Activated CD4-positive, alpha-beta T cell treated with anti-CD3 and anti-CD28 coated beads, Interleukin-10, Interleukin-2, amounts not matched to agents 100 ng/mL and 50 ng/mL, durations not matched to agents 16 hours and 8 hours (primary cell): Measurements from ENCODE around the gene HOXD10.

Experiments
- DNase-seq: peaks from one replicate; pipeline ENCODE4 v3.0.0-alpha.2; 2020

HOXD10 gene

GRCh38 chr2:176115883-176116813 lies at the start of gene HOXD10:
Gene HOXD10, plus strand, starts transcription at chr2:176116778. Its CDS starts 56 bp downstream, at chr2:176116834.
- DNase-seq, result no peak

GRCh38 chr2:176067589-176068418 lies 48.8 kb upstream of the HOXD10 start:
- no peak for DNase-seq

DNA sequence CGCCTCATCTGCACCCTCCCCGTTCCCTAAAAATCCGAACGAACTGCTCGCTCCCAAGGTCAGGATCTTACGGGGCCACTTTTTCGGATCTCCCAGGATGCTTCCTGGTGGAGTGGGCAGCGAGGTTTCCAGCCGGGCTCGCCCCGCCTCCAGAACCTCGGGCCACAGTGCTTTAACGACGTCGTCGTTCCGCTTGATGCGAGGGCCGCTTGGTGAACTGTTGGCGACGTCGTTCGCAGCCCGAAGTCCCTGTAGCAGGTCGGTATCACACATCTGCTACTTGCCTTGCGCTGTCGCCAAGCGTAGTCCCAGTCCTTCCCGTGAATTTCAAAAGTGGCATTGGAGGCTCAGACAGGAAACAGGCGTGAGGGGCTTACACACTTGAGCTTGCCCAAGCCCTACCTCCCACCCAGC lies 48.2 kb upstream of the HOXD10 start:
- no peak for DNase-seq

DNA sequence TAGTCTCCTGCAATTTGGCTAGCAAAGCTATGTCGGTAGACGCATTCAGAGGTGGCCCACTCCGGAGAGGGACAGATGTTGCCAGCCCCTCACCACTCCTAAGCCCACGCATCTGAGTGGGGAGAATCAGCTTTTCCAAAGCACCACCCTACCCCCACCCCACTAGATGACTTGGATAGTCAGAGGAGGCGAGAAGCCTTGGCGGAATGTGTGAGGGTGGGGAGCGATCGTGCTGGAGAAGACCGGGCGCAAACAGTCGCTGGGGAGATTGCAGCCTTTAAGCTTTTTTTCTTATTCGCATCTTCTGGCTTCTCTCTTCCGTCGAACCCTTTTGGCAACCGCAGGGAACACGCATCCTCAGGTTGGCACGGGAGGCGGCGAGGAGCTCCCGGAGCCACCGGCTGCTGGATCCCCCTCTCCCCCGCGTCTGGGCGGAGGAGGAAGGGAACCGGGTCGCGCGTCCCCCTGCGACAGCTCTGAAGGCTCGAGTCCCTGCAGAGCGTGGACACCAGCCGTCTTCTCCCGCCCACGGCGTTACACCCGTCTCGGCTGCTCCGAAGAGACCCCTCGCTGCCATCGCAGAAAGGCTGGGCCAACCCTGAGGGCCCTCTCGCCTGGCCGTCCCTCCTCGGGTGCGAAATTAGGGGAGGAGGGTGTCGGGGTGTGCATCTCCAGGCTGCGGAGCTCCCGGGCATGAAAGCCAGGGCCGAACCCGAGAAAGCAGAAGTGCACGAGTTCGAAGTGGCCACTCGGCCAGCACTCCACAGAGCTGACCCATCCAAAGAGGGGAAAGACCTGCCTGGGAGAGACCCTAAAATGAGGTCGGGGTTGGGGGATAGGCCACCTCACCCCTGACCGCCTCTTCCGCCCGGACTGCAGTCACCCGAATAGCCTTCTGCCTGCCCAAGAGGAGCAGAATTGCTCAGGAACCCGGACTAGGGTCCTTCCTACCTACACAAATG lies 45.0 kb upstream of the HOXD10 start:
- no peak for DNase-seq

- no peak for DNase-seq
Observed at GRCh38 chr2:176072292-176072669, 44.3 kb upstream of the HOXD10 start.

- DNase-seq, result no peak
Observed at GRCh38 chr2:176072951-176073904, 43.4 kb upstream of the HOXD10 start.

DNA sequence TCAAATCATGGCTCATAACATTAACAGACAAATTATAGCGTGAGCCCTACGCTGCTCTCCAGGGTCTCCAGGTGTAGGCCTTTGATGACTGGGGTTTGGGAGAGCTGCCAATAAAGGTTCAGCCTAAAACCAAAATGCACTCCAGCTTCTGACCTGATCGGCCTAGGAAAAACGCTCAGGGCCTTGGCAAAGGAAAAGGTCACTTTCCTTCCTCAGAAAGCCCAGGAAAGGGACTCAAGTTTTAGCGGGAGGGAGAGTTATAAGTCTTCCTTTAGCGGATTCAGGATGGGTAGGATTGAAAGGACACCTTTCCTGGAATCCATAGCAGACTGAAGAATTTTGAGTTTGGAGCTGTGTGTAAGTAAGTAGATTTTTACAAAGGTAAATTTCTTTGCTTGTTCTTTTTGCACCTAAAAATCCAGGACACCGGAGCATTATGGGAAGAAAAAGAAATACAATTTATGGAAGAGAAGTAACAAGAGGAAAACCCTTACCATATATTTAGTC lies 41.6 kb upstream of the HOXD10 start:
- DNase-seq, result no peak

DNA sequence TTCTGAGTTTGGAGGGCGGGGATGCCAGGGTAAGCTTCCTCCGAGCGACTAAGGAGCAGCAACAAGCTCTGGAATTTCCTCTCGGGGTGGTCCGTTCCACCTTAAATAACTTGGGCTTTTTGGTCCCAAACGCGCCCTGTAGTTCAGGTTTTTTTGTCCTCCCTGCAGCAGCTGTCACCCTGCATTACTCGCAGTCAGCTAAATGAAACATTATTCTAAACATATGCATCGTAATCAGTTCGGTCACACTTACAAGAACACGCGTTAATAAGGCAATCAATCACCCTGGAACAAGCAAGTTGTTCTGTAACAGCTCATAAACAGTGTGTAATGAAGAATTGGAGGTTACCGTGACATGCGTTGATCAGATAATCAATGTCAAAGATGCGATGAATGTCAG lies 41.1 kb upstream of the HOXD10 start:
- no peak for DNase-seq

DNA sequence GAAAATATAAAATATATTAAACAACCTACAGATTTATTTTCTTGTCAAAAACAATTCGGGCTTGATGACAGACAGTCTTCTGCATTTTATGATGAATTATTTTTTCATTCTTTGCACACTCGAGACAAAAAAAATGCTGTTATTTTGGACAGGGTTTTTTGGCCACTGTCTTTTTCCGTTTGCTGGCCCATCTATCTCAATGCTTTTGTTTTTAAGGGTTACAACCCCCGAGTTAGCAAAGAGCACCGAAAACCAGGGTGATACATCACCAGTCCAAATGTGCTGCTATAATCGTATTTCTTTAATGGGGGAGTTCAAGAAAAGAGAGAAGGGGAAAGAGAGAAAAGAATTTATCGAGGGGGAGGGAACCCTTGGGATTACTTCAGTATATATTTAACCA lies 40.5 kb upstream of the HOXD10 start:
- no peak for DNase-seq

- DNase-seq, result no peak
Observed at GRCh38 chr2:176076796-176077195, 39.8 kb upstream of the HOXD10 start.

GRCh38 chr2:176078541-176079284 lies 37.9 kb upstream of the HOXD10 start:
- no peak for DNase-seq

- DNase-seq, result no peak
Observed at GRCh38 chr2:176079285-176079830, 37.2 kb upstream of the HOXD10 start.

DNA sequence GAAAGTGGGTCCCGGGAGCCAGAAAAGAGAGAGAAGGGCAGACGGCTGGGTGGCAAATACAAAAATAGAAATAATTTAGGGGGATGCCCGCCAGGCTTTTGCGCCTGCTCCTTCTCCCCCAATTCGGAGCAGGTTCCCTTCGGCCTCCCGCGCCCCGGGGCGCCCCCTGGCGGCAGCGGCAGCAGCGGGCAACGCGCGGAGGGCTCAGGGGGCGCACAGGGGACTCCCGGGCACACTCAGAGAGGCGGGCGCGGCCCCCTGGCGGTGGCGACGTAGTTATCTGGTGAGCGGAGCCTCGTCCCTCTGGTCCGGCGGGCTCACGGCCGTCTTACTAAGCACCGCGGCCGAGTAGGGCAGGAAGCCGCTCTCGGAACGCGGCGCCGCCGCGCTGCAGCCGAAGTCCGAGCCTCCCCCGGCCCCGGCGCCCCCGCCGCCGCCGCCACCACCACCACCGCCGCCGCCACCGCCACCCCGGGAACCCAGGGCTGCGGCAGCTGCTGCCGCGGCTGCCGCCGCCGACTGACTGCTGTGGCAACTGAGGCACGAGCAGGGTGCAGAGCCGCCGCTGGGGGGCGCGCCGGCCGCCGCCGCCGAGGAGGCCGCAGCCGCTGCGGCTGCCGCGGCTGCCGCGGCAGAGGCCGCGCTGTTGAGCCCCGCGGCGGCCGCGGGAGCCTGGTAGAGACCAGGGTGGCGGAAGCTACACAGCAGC lies 36.6 kb upstream of the HOXD10 start:
- peak; percentile 44 for DNase-seq

GRCh38 chr2:176080540-176081375 lies 35.8 kb upstream of the HOXD10 start:
- no peak for DNase-seq

DNA sequence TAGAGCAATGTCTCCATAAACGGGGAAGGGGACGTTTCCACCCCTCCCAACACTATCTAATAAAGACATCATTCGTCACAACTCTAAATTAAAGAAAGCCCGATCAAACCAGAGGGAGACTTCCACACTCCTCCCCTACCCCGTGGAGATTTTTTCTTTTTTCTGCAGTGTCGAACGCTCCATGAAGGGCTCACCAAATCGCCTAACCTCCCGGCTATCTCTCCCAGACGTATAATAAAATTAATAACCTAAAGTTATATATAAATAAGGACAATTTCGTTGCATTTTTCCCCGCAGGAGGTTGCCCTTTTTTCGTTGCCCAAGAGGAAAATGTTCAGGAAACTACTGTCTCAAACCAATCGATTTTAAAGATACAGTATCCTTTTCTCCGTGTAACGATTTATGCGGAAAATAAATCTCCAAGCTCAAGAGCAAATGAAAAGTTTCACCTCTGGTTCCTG lies 35.2 kb upstream of the HOXD10 start:
- no peak for DNase-seq

DNA sequence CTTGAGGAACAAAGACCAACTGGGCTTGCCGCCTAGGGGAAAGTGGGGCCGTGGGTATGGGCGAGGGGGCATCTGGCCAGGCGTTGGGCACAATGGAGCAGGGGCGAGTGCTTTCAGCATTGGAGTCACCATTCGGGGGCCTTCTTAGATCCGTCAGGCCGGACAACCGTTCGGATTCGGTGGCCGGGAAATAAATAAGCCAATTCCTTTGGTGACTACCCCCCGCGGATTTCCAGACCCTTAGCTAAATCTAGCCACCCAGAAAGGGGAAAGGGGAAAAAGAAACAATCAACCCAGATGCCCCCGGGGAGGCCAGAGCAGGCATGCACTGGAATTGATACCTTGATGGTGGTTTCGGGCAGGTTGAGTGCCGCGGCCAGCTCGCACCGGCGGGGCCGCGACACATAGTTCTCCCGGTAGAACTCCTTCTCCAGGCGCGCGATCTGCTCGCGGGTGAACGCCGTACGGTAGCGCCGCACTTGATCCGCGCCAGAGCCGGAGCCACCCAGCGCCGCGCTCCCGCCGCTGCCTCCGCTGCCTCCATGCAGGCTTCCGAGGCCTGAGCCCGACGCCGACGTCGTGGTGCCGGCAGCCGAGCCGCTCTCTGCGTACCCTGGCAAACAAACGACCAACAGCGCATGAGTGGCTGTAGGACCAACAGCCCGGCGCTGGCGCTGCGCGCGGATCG lies 34.6 kb upstream of the HOXD10 start:
- DNase-seq, result no peak

GRCh38 chr2:176082525-176082823 lies 34.1 kb upstream of the HOXD10 start:
- no peak for DNase-seq
